NOMO-1 treated with DMSO at 0.1 percent for 48 hours (cell line): Measurements from ENCODE around the gene PSMB3.

Experiments used
- DNase-seq: peaks from one replicate; lab custom pipeline; 2025; ENCODE audit not compliant: unreplicated experiment; lab: John Stamatoyannopoulos, UW

The PSMB3 gene

GRCh38 chr17:38752308-38753070, at the start of gene PSMB3:
Gene PSMB3 (plus strand): TSS chr17:38752741. CDS start chr17:38752827, 86 bp downstream.
- peak; percentile 100 for DNase-seq

GRCh38 chr17:38702916-38703741, 49.4 kb upstream of the PSMB3 start:
- DNase-seq: no peak

GRCh38 chr17:38703742-38704605, 48.6 kb upstream of the PSMB3 start:
- peak; percentile 58 for DNase-seq

- peak; percentile 80 for DNase-seq
Measured at GRCh38 chr17:38704606-38705522, 47.7 kb upstream of the PSMB3 start, which contains the start of gene MLLT6. Gene MLLT6 (plus strand): TSS chr17:38705273. CDS start chr17:38705633, 360 bp downstream.

- no peak for DNase-seq
Measured at GRCh38 chr17:38705523-38705802, 47.1 kb upstream of the PSMB3 start.

GRCh38 chr17:38705803-38706504, 46.6 kb upstream of the PSMB3 start:
- no peak for DNase-seq

GRCh38 chr17:38706505-38707216, 45.9 kb upstream of the PSMB3 start:
- DNase-seq: no peak

- no peak for DNase-seq
Measured at GRCh38 chr17:38707678-38708351, 44.7 kb upstream of the PSMB3 start.

GRCh38 chr17:38709104-38709820, 43.3 kb upstream of the PSMB3 start:
- DNase-seq: no peak

- DNase-seq: no peak
Measured at GRCh38 chr17:38709864-38710603, 42.5 kb upstream of the PSMB3 start.

GRCh38 chr17:38710604-38710962, 42.0 kb upstream of the PSMB3 start:
- no peak for DNase-seq

GRCh38 chr17:38710985-38711384, 41.6 kb upstream of the PSMB3 start:
- no peak for DNase-seq

GRCh38 chr17:38711792-38712571, 40.6 kb upstream of the PSMB3 start:
- DNase-seq: no peak

- DNase-seq: no peak
Measured at GRCh38 chr17:38712593-38712992, 39.9 kb upstream of the PSMB3 start.

- DNase-seq: no peak
Measured at GRCh38 chr17:38713456-38714075, 39.0 kb upstream of the PSMB3 start.
